ENCODE measurements around the gene PRRG4.

- TF ChIP-seq POLR2A (IDR thresholded peaks at IDR 0.05; ENCODE audit: low read depth, low read length) (no peak), JUN (IDR thresholded peaks at IDR 0.05; ENCODE audit: borderline replicate concordance, insufficient read depth, insufficient read length, low read depth) (no peak)
- TF ChIP-seq, protein P1, sequence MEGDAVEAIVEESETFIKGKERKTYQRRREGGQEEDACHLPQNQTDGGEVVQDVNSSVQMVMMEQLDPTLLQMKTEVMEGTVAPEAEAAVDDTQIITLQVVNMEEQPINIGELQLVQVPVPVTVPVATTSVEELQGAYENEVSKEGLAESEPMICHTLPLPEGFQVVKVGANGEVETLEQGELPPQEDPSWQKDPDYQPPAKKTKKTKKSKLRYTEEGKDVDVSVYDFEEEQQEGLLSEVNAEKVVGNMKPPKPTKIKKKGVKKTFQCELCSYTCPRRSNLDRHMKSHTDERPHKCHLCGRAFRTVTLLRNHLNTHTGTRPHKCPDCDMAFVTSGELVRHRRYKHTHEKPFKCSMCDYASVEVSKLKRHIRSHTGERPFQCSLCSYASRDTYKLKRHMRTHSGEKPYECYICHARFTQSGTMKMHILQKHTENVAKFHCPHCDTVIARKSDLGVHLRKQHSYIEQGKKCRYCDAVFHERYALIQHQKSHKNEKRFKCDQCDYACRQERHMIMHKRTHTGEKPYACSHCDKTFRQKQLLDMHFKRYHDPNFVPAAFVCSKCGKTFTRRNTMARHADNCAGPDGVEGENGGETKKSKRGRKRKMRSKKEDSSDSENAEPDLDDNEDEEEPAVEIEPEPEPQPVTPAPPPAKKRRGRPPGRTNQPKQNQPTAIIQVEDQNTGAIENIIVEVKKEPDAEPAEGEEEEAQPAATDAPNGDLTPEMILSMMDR (IDR thresholded peaks at IDR 0.05; ENCODE audit: extremely low read depth in 1 of 2, insufficient read depth in 1 of 2, low read depth in 1 of 2, low read length in 2 of 2): no peak
These were observed 75.4 kb downstream of the PRRG4 start for GRCh38 chr11:32905028-32905667.
